OCI-LY7 (cell line): ENCODE measurements around the gene FOXR1.

Experiments
- CTCF ChIP-seq: fragments of 200-600 bp; sonication (generic); conservative IDR thresholded peaks from 2 replicates; pipeline ENCODE4 v1.5.1; 2014; ENCODE audit warnings: mild to moderate bottlenecking, antibody characterized with exemption, low read length, moderate library complexity, mixed read lengths
- EZH2phosphoT487 ChIP-seq: fragments of 200-600 bp; sonication (generic); IDR thresholded peaks from 2 replicates; pipeline ENCODE4 v1.6.1; 2018; ENCODE audit warnings: low read depth, borderline replicate concordance, mild to moderate bottlenecking, mixed run types, antibody characterized with exemption, low read length, moderate library complexity, mixed read lengths

GRCh38 chr11:118929501-118930093, 42.0 kb upstream of the FOXR1 start:
- TF ChIP-seq CTCF (no peak), EZH2phosphoT487 (no peak)
